Left forelimb (tissue), 1 donor: ENCODE data around the gene GRK5.
A peak's percentile ranks its signal among the peaks of the same experiment; 100 is the strongest.

Experiments
- DNase-seq: peaks from one replicate; pipeline ENCODE4 v3.0.0-alpha.2; 2018; ENCODE audit warnings: low spot score

The GRK5 gene

DNA sequence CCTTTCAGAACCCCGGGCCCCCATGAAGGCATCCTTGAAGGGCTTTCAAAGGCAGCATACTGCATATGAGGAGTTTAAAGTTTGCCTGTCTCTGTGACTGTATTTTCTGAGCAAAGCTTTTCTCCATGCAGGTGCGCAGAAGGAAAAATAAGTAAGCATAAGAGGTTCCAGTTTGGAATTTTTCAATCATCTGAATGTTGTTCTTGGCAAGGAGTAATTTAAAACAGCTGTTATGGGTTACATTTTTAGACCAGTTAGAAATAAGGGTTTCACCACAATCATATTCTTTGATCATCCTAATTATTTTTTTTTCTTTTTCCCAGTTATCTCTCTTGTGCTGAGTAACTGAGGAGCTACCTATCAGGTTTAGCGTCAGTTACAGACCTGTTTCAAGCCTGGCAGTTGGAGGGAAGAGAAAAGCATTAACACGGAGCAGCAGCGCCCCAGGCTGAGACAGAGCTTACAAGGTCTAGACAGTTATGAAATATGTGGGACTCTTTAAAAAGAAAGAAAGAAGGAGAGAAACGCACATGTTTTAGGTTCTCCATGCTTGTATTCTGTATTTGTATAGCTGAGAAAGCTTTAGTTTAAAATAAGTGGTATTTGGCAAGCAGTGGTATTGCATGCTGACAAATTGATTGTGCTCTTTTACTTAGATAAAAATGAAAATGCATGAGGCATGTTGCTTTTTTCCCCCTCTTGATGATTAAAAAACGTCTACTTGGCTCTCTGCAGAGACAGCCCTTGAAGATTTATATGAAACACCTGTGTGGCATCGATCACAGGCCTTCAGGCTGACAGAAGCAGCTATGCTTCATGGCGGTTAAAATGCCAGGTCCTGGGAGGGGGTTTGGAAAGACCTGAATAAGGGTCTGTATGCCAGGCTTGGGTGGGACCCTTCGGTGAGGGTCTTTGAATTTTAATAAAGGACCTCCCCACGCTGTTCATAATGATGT is 157.6 kb downstream of the GRK5 start:
- no peak for DNase-seq

- no peak for DNase-seq
Observed at GRCh38 chr10:119365773-119366599, 158.6 kb downstream of the GRK5 start.

DNA sequence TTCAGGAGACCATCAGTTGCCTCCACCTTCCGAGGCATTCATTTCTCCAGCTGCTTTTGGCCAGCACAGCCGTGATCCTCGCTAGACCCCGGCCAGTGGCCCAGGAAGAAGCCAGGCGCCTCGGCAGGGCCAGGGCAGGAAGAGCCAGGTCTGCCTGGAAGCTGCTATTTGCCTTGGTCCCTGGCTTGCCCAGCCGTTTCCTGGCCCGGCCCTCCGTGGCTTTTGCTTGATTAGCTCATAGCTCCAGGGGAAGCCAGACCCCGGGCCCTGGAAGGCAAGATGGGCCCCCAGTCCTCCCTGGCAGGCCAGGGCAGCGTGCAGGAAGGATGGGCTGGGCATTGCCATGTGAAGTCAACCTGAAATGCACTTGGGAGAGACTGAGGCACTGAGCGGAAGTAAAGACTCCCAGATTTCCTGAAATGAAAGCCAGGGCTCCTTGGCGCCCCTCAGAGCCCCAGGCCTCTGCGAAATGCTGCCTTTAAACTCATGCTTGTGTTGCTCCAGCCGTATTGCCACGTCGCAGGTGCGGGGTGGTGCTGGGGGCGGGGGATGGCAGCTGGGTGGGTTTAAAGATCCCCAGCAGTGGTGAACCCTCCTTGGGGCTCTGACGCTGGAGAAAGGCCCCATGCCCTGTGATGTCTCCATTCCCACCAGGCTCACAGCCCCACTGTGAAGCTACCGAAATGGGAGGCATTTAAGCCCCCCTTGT is 160.6 kb downstream of the GRK5 start:
- no peak for DNase-seq

GRCh38 chr10:119368581-119368980 is 161.2 kb downstream of the GRK5 start:
- no peak for DNase-seq

GRCh38 chr10:119368991-119369869 is 161.9 kb downstream of the GRK5 start:
- DNase-seq = peak; percentile 76

DNA sequence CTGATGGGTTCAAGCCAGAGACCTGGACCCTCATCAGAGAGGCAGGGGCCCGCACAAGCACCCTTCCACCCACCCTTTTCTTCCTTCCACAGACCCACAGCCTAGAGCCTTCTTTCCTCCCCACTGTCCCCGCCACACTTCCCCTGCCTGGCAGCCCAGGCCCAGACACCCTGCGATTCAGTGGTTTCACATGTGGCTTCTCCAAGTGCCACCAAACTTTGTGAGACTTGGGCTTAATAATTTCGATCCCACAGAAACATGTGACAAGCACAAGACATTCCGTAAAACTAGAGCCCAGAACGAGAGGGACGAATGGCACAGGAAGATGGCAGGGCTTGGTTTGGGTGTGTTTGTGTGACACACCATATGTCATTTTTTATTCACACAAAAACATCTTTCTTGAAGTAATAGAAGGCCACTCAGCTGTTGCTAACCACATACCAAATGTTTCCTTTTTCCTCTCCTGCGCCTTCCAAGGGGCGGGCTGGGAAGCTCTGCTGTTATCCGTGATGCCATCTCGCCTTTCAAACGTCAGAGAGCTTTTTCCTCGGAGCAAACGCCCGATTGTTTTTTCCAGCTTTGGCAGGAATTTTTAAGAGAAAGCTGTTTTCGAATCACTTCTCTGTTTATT is 162.9 kb downstream of the GRK5 start:
- DNase-seq = no peak

DNA sequence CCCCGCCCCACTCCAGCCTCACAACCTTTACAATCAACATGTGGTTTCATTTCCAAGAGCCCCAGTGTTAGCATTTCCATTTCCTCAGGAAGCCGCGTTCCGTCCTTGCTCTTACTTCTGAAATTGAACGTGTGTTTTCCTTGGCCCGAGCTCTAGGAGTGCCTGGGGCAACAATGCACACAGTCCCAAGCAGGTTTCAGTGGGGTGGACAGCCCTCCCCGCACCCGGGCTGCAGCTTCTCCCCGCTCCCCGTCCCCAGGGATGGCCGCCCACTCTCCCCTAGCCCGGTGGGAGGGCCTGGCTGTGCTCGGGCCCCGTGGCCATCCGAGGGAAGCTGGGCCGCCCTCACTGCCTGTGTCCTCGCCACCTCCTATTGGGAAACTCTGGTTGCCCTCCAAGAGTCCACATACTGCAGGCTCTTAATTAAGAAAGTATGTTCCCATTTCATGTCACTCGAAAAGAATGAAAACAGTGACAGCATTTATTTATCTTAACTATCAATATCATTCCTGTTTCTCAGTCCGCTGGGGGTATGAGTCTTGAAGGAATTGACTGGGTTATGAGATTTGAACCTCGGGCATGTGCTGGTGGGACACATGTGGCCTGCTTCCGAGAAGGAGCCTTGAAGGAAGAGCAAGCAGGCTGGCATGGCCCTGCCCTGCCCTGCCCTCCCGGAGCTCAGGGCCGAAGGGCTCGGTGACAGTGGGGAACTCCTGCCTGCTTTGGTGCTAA is 163.8 kb downstream of the GRK5 start:
- no peak for DNase-seq

GRCh38 chr10:119371704-119372663 is 164.6 kb downstream of the GRK5 start:
- no peak for DNase-seq

GRCh38 chr10:119373294-119374102 is 166.1 kb downstream of the GRK5 start:
- no peak for DNase-seq

GRCh38 chr10:119374236-119374635 is 166.9 kb downstream of the GRK5 start:
- DNase-seq = no peak

DNA sequence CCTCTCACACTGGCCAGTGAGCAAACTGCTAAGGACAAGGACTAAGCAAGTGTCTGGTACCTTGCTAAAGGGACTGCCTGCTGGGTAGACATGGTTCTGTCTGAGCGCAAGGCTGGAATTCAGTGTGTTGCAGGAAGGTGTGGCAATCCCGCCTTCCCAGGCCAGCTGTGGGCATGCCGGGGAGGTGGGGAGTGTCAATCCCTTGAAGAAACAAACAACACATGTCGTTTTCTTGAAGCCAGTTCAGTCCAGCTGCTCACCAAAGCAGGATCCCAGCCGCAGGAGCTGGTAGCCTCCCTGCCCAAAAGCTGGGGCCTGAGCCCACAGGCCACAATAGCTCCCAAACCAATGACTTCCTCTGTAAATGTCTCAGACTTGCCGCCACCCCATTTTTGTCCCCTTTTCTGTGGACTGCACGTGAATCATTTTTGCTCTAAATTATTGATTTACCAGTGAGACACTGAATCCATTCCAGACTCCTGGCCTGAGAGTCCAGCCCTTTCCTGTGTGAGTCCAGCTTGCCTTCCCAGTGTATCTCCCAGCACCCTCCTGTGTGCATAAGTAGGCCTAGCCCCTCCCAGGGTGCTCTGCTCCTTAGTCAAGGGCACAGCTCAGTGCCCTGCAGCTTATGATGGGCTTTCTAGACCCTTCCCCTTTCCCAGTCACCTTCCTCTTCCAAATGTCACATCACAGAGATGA is 168.4 kb downstream of the GRK5 start:
- no peak for DNase-seq

GRCh38 chr10:119377451-119377957 is 170.1 kb downstream of the GRK5 start:
- no peak for DNase-seq

DNA sequence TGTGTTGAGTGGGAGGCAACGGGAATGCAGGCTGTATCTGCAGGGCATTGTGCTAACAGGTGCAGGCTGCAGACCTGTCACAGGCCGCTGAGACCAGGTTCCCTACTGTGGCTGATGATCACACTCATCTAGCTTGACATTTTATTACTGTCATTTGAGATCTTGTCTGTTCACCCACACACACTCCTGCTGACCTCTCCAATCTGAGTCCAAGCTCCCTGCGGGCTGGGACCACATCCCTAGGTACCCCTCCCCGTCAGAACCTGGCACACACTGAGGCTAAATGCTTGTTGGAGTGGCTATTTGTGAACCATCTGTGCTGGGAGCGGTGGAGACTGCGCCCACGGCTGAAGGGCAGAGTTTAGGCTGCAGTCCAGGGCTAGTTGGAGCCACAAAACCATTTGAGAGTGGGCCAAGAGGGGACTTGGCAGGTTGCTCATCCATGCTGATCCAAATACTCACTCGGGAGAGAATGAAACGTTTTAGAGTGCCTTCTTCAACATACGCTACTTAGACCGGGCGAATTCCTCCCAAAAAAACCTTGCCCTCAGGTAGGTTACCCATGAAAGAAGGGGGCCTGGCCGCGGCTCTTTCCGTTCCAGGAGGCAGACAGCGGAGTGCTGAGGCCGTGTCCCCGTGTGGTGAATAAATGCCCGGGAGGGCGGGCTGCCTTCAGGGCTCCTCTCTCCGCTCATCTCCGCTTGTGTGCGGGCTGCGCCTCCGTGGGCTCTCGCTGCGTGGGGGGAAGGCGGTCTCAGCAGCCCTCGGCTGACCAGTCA is 170.8 kb downstream of the GRK5 start:
- DNase-seq = no peak

GRCh38 chr10:119378737-119379067 is 171.3 kb downstream of the GRK5 start:
- no peak for DNase-seq

- DNase-seq = no peak
Observed at GRCh38 chr10:119379466-119380071, 172.2 kb downstream of the GRK5 start.
